GM21723 (cell line): ENCODE results near the gene SMARCE1.
"Not testable (repeated sequence)": the region's sequence is repeated elsewhere in the genome, so short reads cannot be mapped to it uniquely, and the experiment has no call there.

Source experiments
- ATAC-seq: cut with Tn5 transposase; IDR thresholded peaks from one replicate; pipeline ENCODE4 v1.9.1; 2021; ENCODE audit warnings: mild to moderate bottlenecking, moderate library complexity; ENCODE audit not compliant: unreplicated experiment

Gene SMARCE1

DNA sequence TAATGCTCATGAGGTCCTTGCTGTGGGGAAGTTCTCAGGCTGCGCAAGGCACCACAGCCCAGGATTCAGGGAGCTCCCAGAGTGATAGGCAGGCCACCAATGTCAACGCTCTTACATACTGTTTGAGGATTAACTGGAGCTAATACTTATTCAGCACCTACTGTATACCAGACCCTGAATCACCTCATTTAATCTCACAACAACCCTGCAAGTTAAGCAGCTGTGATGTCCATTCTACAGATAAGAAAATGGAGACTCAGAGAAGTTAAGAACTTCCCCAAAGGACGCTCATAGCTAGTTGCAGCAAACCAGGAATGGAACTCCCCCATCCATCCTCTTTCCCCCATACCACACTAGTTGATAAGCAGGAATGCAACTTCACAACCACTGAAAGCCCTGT, 56.9 kb downstream of the SMARCE1 start:
- ATAC-seq: no peak

DNA sequence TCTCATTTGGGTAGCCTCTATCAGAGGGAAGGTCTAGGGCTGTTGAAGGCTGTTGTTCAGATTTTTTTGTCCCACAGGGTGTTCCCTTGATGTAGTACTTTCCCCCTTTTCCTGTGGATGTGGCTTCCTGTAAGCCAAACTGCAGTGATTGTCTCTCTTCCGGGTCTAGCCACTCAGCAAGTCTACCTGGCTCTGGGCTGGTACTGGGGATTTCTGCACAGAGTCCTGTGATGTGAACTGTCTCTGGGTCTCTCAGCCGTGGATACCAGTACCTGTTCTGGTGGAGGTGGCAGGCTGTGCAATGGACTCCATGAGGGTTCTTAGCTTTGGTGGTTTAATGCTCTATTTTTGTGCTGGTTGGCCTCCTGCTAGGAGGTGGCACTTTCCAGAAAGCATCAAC, 59.1 kb downstream of the SMARCE1 start:
- no peak for ATAC-seq

DNA sequence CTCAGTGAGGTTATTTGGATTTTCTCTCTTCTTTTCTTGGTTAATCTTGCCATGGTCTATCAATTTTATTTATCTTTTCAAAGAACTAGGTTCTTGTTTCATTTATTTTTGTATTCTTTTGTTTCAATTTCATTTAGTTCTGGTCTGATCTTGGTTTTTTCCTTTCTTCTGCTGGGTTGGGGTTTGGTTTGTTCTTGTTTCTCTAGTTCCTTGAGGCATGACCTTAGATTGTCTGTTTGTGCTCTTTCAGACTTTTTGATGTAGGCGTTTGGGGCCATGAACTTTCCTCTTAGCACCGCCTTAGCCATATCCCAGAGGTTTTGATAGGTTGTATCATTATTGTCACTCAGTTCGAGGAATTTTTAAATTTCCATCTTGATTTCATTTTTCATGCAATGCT, 61.4 kb downstream of the SMARCE1 start:
- ATAC-seq: not testable (repeated sequence)

DNA sequence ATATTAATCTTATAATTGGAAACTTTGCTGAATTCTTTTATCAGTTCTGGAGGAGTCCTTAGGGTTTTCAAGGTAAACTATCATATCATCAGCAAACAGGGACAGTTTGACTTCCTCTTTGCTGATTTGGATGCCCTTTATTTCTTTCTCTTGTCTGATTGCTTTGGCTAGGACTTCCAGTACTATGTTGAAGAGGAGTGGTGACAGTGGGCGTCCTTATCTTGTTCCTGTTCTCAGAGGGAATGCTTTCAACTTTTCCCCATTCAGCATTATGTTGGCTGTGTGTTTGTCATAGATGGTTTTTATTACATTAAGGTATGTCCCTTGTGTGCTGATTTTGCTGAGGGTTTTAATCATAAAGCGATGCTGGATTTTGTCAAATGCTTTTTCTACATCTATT, 62.7 kb downstream of the SMARCE1 start:
- ATAC-seq: not testable (repeated sequence)

DNA sequence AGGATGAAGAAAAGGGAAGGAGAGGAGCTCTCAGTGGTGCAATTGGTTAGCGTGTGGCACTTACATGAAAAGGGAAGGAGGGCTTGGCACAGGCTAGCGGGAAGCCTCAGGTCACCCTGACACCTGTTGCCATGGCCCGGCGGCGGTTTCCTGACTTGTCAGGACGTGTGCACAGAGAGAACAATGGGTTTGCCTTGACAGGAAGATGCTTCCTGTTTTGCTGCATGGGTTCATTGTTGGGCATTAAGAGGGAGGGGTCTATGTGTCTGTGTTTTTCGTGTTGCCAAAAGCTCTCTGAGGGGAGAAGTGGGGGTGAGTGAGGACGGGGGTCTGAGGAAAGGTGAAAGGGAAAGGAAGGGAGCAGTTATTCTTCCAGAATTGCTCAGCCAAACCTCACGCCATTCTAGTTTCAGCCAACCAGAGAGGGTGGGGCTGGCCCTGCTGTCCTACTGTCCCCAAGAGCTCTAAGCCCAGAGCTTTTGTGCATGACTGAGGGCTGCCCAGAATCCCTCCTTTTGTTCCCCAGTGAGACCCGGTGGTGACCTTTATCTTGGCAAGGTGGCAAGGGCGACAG, 65.2 kb downstream of the SMARCE1 start:
- peak; percentile 78 for ATAC-seq

DNA sequence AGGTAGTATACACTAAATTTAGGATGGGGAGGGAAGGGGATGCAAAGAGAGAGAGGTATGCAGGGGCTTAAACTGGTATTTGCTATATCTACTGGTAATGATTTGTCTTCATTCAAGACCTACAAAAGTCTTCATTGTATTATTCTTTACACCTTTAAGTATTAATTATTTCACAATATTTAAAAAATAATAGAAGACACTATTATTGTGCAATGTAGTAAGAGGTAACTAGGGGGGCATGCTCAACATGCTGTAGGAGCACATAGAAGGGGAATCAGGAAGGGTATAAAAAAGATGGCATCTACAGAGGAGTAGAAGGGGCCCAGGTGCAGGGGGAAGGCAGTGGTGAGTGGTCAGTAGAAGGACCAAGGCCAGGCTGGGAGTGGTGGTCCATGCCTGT, 67.5 kb downstream of the SMARCE1 start:
- no peak for ATAC-seq

DNA sequence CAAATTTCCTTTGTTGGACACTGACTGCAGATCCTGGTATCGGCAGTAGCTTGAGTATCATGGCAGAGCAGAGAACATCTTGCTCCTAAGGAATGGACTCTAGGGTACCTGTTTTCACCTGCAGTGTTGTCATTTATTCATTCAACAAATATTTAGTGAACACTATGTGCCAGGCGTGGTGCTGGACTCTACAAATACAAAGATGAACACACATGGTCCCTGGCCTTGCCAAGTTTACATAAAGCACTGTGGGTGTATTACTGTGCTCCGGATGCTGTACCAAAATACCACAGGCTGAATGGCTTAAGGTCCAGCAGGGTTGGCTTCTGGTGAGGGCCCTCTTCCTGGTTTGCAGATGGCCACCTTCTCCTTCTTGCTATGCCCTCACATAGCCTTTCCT, 68.1 kb downstream of the SMARCE1 start:
- ATAC-seq: no peak

DNA sequence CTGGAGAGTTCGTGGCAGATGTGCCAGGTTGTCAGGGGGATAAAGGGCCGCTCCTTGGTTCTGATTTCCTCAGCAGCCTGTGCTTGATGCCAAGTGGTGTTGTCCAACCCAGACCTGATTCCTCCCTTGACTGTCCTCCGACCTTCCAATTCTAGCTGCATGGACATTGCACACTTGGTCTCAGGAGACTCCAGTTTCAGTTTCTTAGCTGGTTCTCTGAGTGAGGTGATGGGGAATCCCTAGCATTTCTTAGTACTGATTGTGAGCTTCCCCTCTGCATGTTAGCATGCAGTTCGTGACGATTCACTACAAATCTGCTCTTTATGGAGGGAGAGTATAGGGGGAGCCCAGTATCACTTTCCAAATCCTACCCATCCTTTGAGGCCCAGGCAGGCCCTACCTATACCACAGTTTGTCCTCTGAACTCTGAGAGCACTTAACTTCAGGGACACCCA, 70.0 kb downstream of the SMARCE1 start:
- peak; percentile 60 for ATAC-seq

DNA sequence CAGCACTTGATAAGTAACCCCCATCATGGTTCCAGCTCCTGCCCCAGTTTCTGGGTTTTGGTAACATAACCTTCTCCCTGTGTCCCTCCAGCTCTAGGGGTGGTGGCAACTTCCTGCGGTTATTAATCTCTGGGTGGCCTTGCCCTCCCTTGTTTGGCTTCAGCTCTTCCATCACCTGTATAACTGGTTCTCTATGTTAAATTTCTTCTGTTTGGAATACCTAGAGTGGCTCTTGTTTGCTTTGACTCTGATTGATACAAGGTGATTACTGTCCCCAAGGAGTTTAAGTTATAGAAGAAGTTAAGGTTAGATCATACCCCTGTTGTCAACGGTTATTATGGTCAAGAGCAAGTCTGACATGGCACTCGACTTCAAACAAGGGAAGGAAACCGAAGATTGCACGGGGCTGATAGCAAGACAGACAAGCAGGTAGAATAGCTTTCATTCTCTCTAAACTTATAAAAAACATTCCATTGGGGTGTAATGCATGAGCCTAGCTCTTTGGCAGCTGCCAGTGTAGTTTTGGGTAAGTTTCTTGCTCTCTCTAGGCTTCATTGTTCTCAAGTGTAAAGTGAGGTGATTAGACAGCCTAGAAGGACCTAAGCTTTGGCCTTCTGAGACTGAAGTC, 71.4 kb downstream of the SMARCE1 start:
- no peak for ATAC-seq
